GM19372 (cell line): ENCODE data around the gene NUPR1.
"Not testable (repeated sequence)": the region's sequence is repeated elsewhere in the genome, so short reads cannot be mapped to it uniquely, and the experiment has no call there.

Experiments used
- ATAC-seq: cut with Tn5 transposase; IDR thresholded peaks from one replicate; pipeline ENCODE4 v1.9.1; 2021; ENCODE audit warnings: mild to moderate bottlenecking, low read depth, moderate library complexity; ENCODE audit not compliant: unreplicated experiment

NUPR1 gene

GRCh38 chr16:28555561-28555960, 16.8 kb upstream of the NUPR1 start:
- ATAC-seq: no peak

GRCh38 chr16:28554634-28555423, 16.1 kb upstream of the NUPR1 start:
- ATAC-seq: no peak

- peak; percentile 86 for ATAC-seq
Observed at GRCh38 chr16:28553776-28554633, 15.2 kb upstream of the NUPR1 start, which contains the start of gene SGF29. SGF29 (plus strand) TSS chr16:28553920; CDS start chr16:28581070, 27,150 bp downstream.

GRCh38 chr16:28549301-28549899, 10.6 kb upstream of the NUPR1 start:
- ATAC-seq: no peak

- ATAC-seq: no peak
Observed at GRCh38 chr16:28548306-28548802, 9.6 kb upstream of the NUPR1 start.

GRCh38 chr16:28546626-28547025, 7.9 kb upstream of the NUPR1 start:
- ATAC-seq: no peak

GRCh38 chr16:28545964-28546363, 7.2 kb upstream of the NUPR1 start:
- ATAC-seq: not testable (repeated sequence)

- no peak for ATAC-seq
Observed at GRCh38 chr16:28544998-28545397, 6.2 kb upstream of the NUPR1 start.

GRCh38 chr16:28543072-28543471, 4.3 kb upstream of the NUPR1 start:
- no peak for ATAC-seq

GRCh38 chr16:28542646-28543045, 3.9 kb upstream of the NUPR1 start:
- no peak for ATAC-seq

GRCh38 chr16:28540346-28540745, 1.6 kb upstream of the NUPR1 start:
- no peak for ATAC-seq

- ATAC-seq: no peak
Observed at GRCh38 chr16:28537964-28538732, 626 bp downstream of the NUPR1 start.

- ATAC-seq: no peak
Observed at GRCh38 chr16:28537076-28537475, 1.7 kb downstream of the NUPR1 start.

- ATAC-seq: no peak
Observed at GRCh38 chr16:28534542-28535373, 4.0 kb downstream of the NUPR1 start.

GRCh38 chr16:28532940-28533647, 5.7 kb downstream of the NUPR1 start:
- no peak for ATAC-seq

- no peak for ATAC-seq
Observed at GRCh38 chr16:28531777-28532744, 6.7 kb downstream of the NUPR1 start.

- no peak for ATAC-seq
Observed at GRCh38 chr16:28529124-28529523, 9.7 kb downstream of the NUPR1 start.

- no peak for ATAC-seq
Observed at GRCh38 chr16:28528463-28528867, 10.3 kb downstream of the NUPR1 start.
